ENCODE data around the gene MAFF.
"Not testable (repeated sequence)": the region's sequence is repeated elsewhere in the genome, so short reads cannot be mapped to it uniquely, and the experiment has no call there.

MAFF gene

DNA sequence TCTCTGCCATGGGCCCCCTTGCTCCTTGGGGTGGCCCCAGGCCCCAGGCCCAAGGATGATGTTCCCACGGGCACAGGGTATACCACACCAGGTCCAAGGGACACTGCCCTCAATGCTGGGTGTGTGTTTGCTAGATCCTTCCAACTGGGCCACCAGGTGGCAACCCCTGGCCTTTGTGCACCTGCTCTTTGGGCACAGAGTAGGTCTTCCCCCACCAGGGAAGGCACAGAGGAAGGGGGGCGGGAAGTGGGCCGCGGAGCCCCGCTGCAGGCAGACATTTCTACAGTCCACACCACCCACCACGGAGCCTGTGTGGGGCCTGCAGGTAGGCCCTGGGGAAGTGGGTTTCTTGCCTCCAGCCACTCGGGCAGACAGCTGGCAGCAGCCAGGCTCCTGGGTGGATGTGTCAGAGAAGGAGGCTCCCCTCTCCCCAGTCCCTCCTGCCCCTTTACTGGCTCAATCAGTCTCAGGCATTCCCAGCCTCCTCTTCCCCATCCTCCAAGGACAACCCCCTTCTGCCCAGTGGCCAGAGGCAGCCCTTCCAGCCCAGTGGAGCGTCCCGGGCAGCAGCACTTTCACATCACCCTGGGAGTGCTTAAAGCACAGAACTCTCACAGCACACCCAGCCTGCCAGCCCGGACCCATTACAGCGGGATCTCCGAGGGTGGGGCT, 21.6 kb downstream of the MAFF start:
- peak in 8 of 51 donors; percentile 12 to 47 (median 26) for DNase-seq

DNA sequence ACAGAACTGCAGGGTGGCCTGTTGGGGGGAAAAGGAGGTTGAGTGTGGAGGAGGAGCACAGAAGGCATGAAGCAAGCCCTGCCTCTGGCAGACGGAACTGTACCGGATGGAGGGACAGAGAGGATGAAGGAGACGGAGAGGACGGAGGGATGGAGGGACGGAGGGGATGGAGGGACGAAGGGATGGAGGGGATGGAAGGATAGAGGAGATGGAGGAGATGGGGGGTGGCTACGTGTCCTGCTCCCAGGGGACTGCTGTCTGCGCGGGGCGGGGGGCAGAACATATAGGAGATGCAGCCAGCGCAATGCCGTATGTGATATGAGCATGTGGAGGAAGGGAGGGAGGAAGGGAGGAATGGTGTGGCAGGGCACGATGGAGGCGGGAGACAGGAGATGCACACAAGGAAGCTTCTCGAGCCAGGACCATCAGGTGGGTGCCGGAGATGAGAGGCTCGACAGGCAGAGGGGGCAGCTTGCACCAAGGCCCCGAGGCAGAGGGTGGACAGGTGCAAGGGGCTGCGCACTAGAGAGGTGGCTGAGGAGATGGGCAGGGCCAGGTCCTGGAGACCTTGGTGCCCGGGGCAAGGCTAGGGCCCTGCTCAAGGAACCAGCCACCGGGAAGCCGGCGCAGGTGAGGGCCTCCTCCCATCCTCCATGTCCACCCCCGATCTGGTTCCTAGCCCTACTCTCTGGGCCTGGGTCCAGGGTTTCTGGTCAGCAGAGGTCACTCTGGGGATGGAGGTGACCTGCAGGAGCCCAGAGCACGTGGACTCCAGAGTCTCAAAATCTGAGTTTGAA, 25.3 kb downstream of the MAFF start:
- no peak for DNase-seq

DNA sequence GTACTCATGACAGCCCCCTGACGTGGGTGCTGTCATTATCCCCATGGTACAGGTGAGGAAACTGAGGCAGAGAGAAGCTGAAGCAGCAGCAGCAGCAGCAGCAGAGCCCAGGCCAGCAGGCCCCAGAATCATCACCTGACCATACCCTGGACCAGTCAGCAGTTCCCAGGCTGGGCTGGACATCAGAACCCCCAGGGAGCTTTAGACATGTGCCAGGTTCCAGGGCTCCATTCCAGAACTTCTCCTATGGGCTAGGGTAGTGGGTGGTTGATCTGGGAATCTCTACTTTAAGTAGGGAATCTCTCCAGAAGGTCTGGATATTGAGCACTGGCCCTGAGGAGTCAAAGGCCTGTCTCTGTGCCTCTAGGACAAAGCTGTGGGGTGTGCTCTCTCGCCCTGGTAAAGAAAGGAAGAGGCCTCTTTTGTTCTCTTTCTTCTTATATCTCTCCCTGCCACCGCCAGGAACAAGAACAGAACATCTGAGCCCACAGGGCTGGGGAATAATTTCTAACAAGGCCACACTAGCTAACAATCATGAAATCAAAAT, 26.6 kb downstream of the MAFF start:
- peak in 1 of 51 donors; percentile 52 for DNase-seq

DNA sequence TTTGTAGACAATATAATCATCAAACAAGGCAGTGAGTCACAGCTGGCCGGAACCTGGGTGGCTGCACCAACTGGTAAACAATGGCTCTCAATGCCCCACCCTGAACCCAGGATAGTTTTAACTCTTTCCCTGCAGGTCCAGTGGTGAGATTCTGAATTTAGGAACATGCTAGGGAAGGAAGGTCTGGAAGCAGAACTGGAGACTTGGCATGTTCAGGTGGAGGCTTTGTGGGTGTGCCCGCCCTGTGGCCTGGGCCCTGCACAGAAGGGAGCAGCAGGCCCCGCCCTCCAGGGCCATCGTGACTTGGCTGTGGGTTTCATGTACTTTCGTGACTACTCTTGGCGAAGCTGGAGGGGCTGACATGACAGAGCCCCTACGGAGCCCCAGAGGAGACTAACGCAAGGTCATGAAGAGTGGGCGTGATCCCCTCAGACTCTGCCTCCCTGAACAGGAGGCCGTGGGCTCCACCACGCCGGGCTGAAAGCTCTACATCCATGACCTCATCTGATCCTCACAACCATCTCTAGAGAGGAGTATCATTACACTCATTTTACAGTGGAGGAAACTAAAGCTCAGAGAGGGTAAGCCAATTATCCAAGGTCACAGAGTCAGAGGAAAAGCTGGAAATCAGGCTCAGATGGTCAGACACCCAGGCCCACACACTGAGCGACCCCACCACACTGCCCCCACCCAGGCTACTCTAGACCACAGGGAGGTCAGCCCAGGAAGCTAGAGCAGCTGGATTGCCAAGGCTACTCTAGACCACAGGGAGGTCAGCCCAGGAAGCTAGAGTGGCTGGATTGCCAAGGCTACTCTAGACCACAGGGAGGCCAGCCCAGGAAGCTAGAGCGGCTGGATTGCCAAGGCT, 27.3 kb downstream of the MAFF start:
- peak in 2 of 51 donors; percentile 21 to 50 for DNase-seq

DNA sequence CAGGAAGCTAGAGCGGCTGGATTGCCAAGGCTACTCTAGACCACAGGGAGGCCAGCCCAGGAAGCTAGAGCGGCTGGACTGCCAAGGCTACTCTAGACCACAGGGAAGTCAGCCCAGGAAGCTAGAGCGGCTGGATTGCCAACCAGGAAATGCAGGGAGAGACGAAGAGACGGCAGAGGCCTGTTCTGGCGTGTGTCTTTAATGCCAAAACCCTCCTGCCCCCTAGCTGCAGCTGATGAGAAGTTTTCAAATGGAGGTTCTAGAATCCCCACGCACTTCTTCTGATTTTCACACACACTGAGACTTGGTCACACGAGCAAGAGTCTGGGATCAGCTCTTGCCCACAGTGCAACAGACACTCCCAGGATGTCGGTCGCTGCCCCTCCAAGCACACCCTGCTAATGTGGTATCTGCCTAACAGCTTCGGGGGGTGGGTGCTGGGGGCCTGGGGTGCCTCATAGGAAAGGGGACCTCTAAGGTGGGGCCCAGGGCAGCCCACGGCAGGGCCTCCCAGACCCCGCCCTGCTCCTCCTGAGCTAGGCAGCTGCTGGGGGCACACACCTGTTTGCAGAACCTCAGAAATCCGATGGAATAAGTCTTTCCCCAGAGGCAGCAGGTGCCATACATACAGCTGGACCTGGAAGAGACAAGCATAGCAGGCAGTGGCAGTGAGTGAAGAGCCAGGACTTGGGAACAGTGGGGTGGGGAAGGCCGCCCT, 28.5 kb downstream of the MAFF start:
- peak in 20 of 51 donors; percentile 15 to 72 (median 38) for DNase-seq

DNA sequence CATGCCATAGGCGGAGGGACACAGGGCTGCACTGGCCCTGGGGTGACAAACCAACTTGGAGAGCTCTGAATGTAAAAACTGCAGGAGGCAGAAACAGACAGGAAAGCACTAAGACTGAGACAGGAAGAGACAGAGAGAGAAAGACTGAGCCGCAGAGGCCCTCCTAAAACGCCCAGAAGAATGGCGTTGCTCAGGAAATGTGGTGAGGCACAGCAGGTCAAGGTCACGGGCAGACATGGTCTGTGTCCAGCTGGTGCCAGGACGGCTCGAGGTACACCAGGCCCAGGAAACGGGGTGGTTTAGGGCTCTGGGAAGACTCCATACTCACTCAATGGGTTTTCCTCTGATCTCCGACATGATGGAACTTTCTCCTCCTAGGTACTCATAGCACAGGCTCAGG, 29.1 kb downstream of the MAFF start:
- DNase-seq, result no peak

DNA sequence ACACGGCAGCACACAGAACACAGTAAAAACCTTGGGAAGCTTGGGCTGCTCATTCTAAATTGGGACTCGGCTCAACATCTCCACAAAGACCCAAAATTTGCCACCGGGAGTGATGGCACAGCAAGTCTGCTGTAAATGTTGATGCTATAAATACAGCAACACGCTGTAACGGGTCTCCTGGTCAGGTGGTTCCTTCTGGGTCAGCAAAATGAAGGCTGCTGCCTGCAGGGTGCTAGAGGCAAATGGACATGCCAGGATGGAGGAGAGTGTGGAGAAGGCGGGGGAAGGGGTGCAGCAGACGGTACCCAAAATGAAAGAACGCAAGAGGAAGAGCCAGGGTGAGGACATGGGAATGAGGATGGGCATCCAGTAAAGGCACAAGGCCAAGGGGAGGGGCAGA, 30.4 kb downstream of the MAFF start:
- no peak for DNase-seq

DNA sequence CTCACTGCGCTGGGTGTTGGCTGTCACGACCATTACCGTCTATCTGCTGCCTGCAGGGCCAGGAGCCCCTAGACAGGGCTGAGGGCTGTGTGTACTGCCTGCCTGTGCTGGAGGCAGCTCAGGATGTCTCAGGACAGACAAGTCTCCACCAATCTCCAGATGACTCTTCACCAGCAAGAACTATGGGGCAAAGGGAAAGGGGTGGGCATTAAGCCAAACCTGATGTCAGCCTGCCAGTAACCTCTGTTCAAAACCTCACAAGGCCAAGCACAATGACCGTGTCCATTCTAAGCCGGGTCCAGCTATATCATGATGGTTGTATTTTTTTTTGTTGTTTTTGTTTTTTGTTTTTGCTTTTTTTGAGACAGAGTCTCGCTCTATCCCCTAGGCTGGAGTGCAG, 31.6 kb downstream of the MAFF start:
- peak in 1 of 51 donors; percentile 31 for DNase-seq

DNA sequence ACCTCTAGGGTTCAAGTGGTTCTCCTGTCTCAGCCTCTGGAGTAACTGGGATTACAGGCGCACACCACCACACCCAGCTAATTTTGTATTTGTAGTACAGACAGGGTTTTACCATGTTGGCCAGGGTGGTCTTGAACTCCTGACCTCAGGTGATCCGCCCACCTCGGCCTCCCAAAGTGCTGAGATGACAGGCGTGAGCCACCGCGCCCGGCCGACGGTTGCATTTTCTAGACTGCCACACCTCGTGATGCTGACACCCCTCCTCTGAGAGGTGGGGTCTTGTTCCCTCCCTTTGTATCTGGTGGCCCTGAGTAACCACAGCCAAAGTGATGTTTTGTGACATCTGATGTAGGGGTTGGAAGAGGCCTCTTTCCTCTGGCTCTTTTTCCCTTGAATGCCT, 32.1 kb downstream of the MAFF start:
- not testable (repeated sequence) for DNase-seq

DNA sequence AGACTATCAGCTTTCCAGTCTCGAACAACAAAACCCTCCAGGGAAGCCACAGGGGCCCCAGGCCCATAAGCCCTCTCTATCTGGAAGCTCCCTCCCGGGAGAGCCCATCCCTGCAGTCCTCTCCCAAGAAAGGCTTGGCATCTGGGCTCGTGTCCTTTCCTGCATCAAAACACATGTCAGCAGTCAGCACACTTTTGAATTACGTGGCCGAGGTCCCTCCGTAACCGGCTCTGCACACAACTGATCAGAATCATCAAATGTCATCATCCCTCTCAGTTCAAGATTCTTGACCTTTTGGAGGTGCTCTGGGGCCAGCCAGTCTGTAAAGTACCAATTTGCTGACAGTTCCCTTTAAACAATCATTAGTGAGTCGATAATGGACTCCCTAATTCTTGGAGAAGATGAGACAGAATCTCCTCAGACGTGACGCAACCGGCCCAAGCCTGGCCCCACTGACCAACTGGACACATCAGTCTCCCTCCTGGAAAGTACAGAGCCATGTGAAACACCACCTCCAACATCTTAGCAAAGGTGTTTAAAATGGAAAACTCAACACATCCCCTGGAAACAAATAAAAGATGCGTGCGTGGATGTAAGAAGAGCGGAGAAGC, 33.6 kb downstream of the MAFF start:
- DNase-seq, result no peak

DNA sequence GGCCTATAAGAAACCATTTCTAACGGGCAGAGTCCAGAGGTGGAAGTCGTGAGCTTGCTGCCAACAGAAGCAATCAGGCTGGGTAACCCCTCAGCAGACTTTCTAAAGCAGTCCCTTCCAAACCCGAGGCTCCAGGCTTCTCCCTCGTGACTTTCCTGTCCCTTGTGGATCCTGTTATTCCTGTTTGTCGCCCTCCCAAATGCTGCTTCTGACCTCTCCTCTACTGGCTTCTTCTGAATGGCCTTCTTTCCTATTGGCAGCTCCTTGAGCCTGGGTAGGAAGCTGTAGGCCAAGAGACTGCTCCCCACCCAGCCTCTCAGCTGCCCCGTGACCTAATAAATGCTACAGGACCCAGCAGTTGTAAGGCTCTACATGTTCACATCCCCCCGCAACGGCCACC, 35.0 kb downstream of the MAFF start:
- DNase-seq, result peak in 1 of 51 donors; percentile 11

DNA sequence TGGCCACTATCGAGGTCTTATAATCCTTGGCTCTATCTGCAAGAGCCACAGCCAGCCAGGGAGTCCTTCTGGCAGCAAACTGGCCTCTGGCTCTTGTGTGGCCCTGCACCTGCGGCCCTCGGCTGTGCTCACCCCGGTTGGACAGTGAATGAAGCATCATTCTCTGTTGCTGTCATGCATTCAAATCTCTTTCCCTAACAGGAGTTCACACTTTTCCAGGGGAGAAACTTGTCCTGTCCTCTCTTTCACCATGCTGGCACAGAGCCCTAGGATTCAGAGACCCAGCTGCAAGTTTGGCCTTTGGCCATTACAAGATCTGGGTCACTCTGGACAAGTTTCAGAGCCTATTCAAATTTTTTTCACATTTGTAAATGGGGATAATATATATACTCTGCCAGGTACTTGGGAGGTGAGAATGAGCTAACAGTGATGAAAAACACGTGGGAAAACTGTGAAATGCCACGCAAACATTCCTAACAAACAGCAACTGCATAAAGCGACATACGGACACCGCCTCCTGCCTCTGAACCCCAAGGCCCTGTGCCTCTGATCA, 36.8 kb downstream of the MAFF start:
- peak in 19 of 51 donors; percentile 15 to 83 (median 45) for DNase-seq

DNA sequence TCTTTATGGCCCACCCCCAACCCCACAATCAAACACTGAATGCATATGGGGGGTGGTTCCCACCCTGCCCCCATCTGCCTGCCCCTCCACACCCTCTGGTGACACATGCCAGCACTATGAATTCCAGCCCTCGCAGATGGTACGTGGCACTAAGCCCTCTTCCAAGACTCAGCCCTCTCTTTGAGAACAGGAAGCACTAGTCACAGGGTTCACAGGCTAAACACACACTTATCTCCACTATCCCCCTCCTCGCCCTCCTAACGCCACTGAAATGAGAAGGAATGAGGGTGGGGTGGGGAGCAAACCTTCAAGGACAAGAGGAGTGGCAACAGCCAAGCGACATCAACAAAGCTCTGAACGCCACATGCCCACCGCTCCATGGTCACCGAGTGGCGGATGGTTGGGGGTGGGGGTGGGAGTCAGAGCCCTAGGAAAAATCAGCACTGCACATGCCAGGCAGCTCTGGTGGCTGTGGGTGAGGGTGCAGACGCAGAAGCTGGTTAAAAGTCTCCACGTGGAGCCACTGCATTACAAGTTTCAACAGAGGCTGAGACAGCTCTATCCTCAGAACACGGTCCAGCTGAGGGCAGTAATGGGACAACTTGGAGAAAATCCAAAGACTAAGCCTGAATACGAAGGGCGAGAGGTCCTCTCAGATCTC, 37.4 kb downstream of the MAFF start:
- peak in 32 of 51 donors; percentile 13 to 86 (median 62) for DNase-seq

DNA sequence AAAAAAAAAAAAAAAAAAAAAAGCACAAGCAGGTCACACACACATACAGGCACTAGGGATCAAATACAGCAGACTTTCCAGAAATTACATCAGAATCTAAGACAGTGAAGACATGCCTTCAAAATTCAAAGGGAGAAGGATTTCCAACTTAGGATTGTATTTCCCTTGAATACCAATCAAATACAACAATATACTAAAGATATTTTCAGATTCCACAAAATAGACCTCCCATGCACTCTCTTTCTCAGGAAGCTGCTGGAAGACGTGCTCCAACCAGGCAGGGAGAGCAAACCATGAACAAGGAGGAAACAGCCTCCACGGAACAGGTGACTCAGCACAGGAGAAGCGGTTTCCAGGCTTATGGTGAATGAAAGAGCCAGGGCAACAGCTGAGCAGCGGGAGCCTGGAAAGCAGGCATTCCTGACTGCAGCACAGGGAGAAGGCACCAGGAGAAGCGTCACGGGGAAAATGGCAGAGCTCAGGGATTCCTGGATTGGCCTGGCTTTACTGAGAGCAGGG, 39.0 kb downstream of the MAFF start:
- peak in 26 of 51 donors; percentile 16 to 76 (median 43) for DNase-seq

DNA sequence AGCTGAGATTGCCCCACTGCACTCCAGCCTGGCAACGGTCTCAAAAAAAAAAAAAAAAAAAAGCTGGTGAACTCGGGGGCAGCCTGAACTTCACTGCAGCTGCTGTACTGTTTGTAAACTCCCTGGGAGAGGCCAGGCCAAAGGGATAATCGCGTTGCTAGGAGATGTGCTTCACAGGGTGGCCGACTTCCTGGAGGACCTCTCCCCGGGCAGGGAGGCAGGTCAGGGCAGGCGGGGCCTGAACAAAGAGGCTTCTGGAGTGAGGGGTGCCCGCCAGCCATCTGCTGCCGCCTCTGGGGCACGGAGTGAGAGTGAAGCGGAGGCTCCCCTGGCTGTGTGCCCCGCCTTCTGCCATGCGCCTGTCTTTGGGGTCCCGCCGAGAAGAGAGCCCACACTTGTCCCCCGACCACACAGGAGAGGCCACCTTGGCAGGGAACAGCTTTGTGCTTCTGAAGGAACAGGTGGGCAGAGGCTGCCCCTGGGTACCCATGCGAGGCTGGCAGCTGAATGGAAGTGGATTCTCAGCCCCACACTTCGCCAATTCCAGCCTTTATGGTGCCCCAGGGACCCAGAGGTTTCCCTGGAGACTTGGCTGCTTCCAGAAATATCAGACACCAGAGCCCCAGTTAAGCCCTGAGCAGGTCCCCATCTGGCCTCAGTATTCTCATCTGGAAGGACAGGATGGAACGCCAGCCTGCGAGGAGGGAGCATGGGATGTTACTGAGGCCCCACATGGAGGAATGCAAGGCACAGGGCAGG, 41.4 kb downstream of the MAFF start:
- DNase-seq, result peak in 32 of 51 donors; percentile 20 to 80 (median 52)

DNA sequence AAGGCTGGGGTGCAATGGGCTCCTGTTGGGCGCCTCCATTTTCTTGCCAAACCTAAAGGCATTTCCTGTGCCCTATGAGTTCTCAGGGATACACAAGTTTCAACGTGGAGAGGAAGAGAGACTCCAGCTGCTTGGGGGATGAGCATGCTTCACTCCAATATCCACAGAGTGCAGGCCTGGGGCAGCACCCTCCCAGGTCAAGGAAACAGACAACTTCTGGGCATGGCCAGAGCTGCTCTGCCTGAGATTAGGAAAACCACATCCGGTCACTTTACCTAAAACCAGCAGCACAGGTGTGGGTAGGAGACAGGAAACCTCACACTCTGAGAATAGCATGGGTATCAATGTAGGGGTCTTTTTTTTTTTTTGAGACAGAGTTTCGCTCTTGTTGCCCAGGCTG, 42.3 kb downstream of the MAFF start:
- DNase-seq, result no peak

DNA sequence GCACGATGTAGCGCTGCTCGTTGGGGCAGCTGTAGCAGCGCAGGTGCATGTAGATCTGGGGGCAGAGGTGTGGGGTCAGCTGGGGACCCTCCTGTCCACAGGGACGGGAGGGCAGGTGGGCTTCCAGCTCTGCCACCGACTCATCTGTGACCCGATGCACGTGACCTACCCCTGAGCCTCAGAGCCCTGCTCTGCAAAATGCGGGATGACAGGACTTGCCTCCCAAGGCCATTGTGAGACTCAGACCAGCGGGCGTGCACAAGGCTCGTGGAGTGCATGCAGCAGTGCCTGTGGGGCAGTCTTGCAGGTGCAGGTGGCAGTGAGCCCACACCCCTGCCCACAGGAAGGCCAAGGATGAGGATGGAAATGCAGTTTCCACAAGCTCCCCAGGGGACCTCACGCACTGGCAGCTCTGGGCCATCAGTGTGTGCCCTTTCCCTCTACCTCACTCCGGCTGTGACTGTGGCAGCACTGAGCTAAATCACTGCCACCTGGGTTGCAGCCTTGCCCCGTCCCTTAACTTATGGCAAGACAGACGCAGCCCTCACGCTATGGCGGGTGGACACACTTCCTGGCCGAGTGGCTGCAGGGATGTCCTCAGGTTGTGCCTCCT, 44.4 kb downstream of the MAFF start:
- no peak for DNase-seq

DNA sequence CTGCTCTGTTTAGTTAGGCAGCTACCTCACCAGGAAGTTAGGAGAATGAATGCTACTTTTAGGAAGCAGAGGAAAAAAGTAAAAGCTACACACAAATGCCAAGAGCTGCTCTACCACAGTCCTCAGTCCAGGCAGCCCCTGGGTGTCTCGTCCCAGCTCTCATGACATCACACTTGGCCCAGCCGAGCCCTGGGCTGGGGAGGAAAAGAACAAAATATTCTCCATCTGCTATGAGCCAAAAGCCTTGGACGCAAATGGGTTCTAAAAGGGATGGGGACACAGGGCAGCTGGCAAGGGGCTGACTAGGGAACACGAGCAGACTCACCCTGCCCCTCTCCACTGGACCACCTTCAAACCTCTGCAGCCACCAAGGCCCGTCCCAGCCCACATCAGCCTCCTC, 44.9 kb downstream of the MAFF start:
- peak in 36 of 51 donors; percentile 20 to 80 (median 61) for DNase-seq

Data from hypothalamus (tissue), 51 donors.